BE2C (cell line): ENCODE measurements around the gene KLHL34.

ENCODE experiments used
- DNase-seq: peaks from one replicate; pipeline ENCODE4 v3.0.0-alpha.2; 2020
- H3K27me3 ChIP-seq: fragments of 250-450 bp; sonication (Bioruptor Pico); 2 replicates; pipeline ENCODE4 v1.5.1; 2020; ENCODE audit warnings: mild to moderate bottlenecking
- H3K36me3 ChIP-seq: fragments of 250-450 bp; sonication (Bioruptor Pico); 2 replicates; pipeline ENCODE4 v1.5.1; 2020; ENCODE audit warnings: mild to moderate bottlenecking
- H3K4me1 ChIP-seq: fragments of 250-450 bp; sonication (Bioruptor Pico); 2 replicates; pipeline ENCODE4 v1.5.1; 2020
- H3K4me3 ChIP-seq: 2 replicates; pipeline ENCODE4 v1.5.1; 2011; ENCODE audit warnings: low read depth, low read length
- H3K9me3 ChIP-seq: fragments of 250-450 bp; sonication (Bioruptor Pico); 2 replicates; pipeline ENCODE4 v1.5.1; 2020
- CTCF ChIP-seq: IDR thresholded peaks from 2 replicates; pipeline ENCODE4 v1.5.1; 2012; ENCODE audit warnings: mild to moderate bottlenecking, low read depth, low read length

KLHL34 gene

DNA sequence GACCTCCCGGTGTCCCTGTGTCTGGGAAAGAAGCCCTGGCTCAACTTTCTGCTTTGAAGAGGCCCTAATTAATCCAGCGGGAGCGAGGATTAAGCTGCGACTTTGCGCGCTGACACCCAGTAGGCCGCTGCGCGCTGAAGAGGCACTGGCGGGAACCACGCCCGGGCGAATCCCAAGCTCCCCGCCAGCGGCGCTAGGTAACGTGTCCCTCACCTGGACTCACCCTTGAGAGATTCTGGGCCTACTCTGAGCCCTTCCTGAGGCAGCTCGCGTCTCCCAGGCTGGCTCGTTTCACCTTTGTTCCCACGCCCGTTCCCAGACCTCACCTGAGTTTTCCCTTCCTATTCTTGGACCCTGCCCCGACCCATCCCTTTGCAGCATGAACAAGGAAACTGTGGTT is 616 bp upstream of the KLHL34 start:
- no peak for DNase-seq
- H3K4me1 ChIP-seq: no peaks in the 10 kb centered on the region
- H3K27me3 ChIP-seq: no peaks in the 10 kb centered on the region
- H3K4me3 ChIP-seq: no peak overlapping the region
- H3K36me3 ChIP-seq: no peaks in the 10 kb centered on the region
- no peak for TF ChIP-seq CTCF
- no peaks in the 10 kb centered on the region for H3K9me3 ChIP-seq

DNA sequence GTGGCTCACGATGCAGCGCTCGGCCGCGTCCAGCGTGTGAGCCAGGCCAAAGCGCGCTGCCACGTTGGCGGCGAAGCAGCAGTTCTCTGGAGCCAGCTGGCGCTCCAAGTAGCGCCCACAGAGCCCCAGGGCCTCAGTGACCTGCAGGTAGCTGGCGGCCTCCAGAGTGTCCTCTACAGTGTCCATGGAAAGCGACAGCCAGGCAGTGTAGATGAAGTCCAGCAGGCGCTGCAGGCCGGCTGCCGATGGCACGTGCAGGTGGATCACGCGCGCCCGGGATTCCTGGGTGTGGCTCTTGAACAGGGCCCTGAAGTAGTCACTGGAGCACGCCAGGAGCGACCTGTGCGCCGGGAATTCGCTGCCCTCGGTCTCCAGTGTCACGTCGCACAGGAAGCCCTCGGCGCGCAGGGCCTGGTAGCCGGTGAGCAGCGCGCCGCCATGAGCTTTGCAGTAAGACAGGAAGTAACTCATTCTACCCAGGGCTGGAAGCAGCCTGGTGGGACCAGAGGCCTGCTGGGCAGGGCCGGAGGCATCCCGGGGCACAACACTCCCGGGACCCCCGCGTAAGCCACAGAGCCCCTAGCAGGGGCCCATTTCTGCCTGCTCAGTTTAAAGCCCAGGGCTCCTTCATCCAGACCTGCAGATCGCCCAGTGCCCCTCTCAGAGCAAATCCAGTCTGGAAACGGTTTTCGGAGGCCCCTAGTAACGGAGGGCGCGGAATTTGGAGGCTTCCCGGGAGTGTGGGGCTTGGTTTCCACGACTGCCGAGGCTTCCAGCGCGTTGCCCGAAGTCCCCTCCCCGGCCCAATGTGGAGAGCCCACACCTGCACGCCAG is 595 bp downstream of the KLHL34 start:
- TF ChIP-seq CTCF: no peak
- Histone ChIP-seq H3K27me3 (no peaks in the 10 kb centered on the region), H3K4me3 (no peak overlapping the region), H3K9me3 (no peaks in the 10 kb centered on the region), H3K4me1 (no peaks in the 10 kb centered on the region), H3K36me3 (no peaks in the 10 kb centered on the region)
- DNase-seq: no peak

- no peak for TF ChIP-seq CTCF
- Histone ChIP-seq H3K9me3 (no peaks in the 10 kb centered on the region), H3K36me3 (no peaks in the 10 kb centered on the region), H3K27me3 (no peaks in the 10 kb centered on the region), H3K4me1 (no peaks in the 10 kb centered on the region), H3K4me3 (no peak overlapping the region)
- DNase-seq: no peak
Measured at GRCh38 chrX:21656587-21657317, 1.4 kb downstream of the KLHL34 start.

DNA sequence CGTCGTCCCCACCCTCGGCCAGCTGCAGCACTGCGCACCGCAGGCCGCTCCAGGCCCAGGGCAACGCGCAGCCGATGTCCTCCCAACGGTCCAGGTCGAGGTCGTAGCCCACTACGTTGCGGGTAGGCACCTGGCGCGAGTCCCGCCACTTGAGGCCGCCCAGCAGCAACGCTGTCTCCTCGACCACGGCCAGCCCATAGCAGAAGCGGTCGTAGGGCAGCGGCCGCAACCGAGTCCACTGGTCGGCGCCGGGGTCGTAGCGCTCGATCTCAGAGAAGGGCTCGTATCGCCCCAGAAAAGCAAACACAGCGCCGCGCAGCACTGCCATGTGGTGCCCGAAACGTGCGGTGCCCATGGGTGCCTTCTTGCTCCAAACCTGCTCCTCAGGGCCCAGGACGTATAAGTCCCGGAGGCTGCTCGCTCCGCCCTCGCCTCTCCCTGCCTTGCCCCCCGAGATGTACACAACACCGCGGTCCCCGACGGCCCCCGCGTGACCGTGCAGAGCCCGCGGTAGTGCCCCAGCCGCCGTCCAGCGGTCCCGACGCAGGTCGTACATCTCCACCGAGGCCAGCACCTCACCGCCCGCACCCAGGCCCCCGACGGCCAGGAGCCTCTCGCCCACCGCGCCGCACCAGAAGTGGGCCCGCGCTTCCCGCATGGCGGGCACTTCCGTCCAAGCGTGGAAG is 2.1 kb downstream of the KLHL34 start:
- Histone ChIP-seq H3K4me3 (no peak overlapping the region), H3K36me3 (no peaks in the 10 kb centered on the region), H3K27me3 (no peaks in the 10 kb centered on the region), H3K4me1 (no peaks in the 10 kb centered on the region), H3K9me3 (no peaks in the 10 kb centered on the region)
- TF ChIP-seq CTCF: no peak
- DNase-seq: no peak

GRCh38 chrX:21645886-21646285 is 12.2 kb downstream of the KLHL34 start:
- Histone ChIP-seq H3K36me3 (no peaks in the 10 kb centered on the region), H3K4me3 (no peak overlapping the region), H3K9me3 (no peaks in the 10 kb centered on the region), H3K27me3 (no peaks in the 10 kb centered on the region), H3K4me1 (no peaks in the 10 kb centered on the region)
- DNase-seq: no peak
- TF ChIP-seq CTCF: no peak
